AG09319 (cell line): Measurements from ENCODE around the gene CHST12.
"Not testable (repeated sequence)": the region's sequence is repeated elsewhere in the genome, so short reads cannot be mapped to it uniquely, and the experiment has no call there.

Experiments
- DNase-seq: peaks from one replicate; pipeline ENCODE4 v3.0.0-alpha.2; 2010; ENCODE audit warnings: low read depth; ENCODE audit errors: extremely low read depth
- CTCF ChIP-seq: IDR thresholded peaks from 2 replicates; pipeline ENCODE4 v1.5.1; 2011; ENCODE audit warnings: low read depth, mild to moderate bottlenecking, inconsistent platforms, low read length, moderate library complexity

CHST12 gene

GRCh38 chr7:2373124-2373556 lies 30.3 kb upstream of the CHST12 start:
- no peak for DNase-seq
- TF ChIP-seq CTCF = no peak

GRCh38 chr7:2373646-2374045 lies 29.8 kb upstream of the CHST12 start:
- TF ChIP-seq CTCF = no peak
- no peak for DNase-seq

GRCh38 chr7:2374401-2374800 lies 29.0 kb upstream of the CHST12 start:
- TF ChIP-seq CTCF = no peak
- no peak for DNase-seq

- DNase-seq = no peak
- no peak for TF ChIP-seq CTCF
Measured at GRCh38 chr7:2374830-2375728, 28.3 kb upstream of the CHST12 start.

GRCh38 chr7:2376351-2377154 lies 26.9 kb upstream of the CHST12 start:
- no peak for TF ChIP-seq CTCF
- no peak for DNase-seq

- DNase-seq = not testable (repeated sequence)
Measured at GRCh38 chr7:2377492-2377891, 25.9 kb upstream of the CHST12 start.

- DNase-seq = not testable (repeated sequence)
Measured at GRCh38 chr7:2378125-2378524, 25.3 kb upstream of the CHST12 start.

GRCh38 chr7:2379161-2379560 lies 24.2 kb upstream of the CHST12 start:
- no peak for DNase-seq

More at GRCh38 chr7:2379161-2379560, 24.2 kb upstream of the CHST12 start:
- TF ChIP-seq CTCF = no peak
